ENCODE data around the gene ZNF273. TPM values are rescaled to one million over a fixed set of nuclear protein-coding genes. Genes with fewer than 3 reads are reported as not detected.

Gene ZNF273
- polyA plus RNA-seq, 1 of the 3 experiments (the other 2 are of a cell fraction), result 2.3 TPM

DNA sequence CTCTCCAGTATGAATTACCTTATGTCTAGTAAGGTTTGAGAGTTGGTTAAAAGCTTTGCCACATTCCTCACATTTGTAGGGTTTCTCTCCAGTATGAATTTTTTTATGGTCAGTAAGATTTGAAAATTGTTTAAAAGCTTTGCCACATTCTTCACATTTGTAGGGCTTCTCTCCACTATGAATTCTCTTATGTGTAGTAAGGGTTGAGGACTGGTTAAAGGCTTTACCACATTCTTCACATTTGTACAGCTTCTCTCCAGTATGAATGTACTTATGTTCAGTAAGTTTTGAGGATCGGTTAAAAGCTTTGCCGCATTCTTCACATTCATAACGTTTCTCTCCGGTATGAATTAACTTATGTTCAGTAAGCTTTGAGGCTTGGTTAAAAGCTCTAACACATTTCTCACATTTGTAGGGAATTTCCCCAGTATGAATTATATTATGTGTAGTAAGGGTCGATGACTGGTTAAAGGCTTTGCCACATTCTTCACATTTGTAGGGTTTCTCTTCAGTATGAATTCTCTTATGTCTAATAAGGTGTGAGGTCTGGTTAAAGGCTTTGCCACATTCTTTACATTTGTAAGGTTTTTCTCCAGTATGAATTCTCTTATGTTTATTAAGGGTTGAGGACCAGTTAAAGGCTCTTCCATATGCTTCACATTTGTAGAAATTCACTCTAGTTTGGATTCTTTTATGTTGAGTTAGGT is 75.6 kb downstream of the ZNF273 start:
- Histone ChIP-seq H3K4me2 (no peak overlapping the region), H3K9me2 (no peaks in the 10 kb centered on the region), H3K79me2 (ENCODE audit: insufficient read depth) (no peaks in the 10 kb centered on the region), H3K27me3 (ENCODE audit: insufficient read depth) (no peaks in the 10 kb centered on the region), H4K20me1 (ENCODE audit: insufficient read depth) (no peaks in the 10 kb centered on the region), H2AFZ (ENCODE audit: low read depth) (no peak overlapping the region), H3K9me3 (peaks cover 82% of the 10 kb centered on the region), H3K27ac (ENCODE audit: low read depth in 2 of 2, low read length in 1 of 2) (no peak overlapping the region), H3F3A (replicated peaks; ENCODE audit: insufficient read depth) (peaks cover 9% of the 10 kb centered on the region), H3K36me3 (replicated peaks in 1 of 2; ENCODE audit: control insufficient read depth in 1 of 2, insufficient read depth in 2 of 2, low read length in 1 of 2) (peaks cover 55 to 68% of the 10 kb centered on the region in 2 experiments), H3K4me3 (ENCODE audit: low read depth in 2 of 2, low read length in 1 of 2) (no peak overlapping the region; a peak in 1 of 4 replicates), H3K4me1 (ENCODE audit: control insufficient read depth in 1 of 2, insufficient read depth in 2 of 2, low read depth in 1 of 2, low read length in 1 of 2) (no peaks in the 10 kb centered on the region), H3K9ac (no peak overlapping the region)
- 88% methylated on average over 5 of the region's 5 CpGs for WGBS (ENCODE audit: low lambda C conversion rate)
- TF ChIP-seq TEAD4 (IDR thresholded peaks at IDR 0.05; ENCODE audit: borderline replicate concordance, insufficient read depth) (no peak), RCOR1 (IDR thresholded peaks at IDR 0.05; ENCODE audit: low read length) (no peak), EP300 (IDR thresholded peaks at IDR 0.05; ENCODE audit: borderline replicate concordance in 1 of 2, low read depth in 1 of 2, low read length in 1 of 2) (no peak), YY1 (IDR thresholded peaks at IDR 0.05; ENCODE audit: low read depth) (no peak), MEF2A (IDR thresholded peaks at IDR 0.05; ENCODE audit: borderline replicate concordance, low read depth) (no peak), FOSL2 (IDR thresholded peaks at IDR 0.05; ENCODE audit: borderline replicate concordance, low read depth) (no peak), TCF12 (IDR thresholded peaks at IDR 0.05) (no peak)
- TF ChIP-seq, protein P1, sequence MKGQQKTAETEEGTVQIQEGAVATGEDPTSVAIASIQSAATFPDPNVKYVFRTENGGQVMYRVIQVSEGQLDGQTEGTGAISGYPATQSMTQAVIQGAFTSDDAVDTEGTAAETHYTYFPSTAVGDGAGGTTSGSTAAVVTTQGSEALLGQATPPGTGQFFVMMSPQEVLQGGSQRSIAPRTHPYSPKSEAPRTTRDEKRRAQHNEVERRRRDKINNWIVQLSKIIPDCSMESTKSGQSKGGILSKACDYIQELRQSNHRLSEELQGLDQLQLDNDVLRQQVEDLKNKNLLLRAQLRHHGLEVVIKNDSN (IDR thresholded peaks at IDR 0.05; ENCODE audit: borderline replicate concordance, low read depth), result no peak
- TF ChIP-seq, protein P2, sequence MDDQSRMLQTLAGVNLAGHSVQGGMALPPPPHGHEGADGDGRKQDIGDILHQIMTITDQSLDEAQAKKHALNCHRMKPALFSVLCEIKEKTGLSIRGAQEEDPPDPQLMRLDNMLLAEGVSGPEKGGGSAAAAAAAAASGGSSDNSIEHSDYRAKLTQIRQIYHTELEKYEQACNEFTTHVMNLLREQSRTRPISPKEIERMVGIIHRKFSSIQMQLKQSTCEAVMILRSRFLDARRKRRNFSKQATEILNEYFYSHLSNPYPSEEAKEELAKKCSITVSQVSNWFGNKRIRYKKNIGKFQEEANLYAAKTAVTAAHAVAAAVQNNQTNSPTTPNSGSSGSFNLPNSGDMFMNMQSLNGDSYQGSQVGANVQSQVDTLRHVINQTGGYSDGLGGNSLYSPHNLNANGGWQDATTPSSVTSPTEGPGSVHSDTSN (IDR thresholded peaks at IDR 0.05), result no peak
- TF ChIP-seq, protein P3, sequence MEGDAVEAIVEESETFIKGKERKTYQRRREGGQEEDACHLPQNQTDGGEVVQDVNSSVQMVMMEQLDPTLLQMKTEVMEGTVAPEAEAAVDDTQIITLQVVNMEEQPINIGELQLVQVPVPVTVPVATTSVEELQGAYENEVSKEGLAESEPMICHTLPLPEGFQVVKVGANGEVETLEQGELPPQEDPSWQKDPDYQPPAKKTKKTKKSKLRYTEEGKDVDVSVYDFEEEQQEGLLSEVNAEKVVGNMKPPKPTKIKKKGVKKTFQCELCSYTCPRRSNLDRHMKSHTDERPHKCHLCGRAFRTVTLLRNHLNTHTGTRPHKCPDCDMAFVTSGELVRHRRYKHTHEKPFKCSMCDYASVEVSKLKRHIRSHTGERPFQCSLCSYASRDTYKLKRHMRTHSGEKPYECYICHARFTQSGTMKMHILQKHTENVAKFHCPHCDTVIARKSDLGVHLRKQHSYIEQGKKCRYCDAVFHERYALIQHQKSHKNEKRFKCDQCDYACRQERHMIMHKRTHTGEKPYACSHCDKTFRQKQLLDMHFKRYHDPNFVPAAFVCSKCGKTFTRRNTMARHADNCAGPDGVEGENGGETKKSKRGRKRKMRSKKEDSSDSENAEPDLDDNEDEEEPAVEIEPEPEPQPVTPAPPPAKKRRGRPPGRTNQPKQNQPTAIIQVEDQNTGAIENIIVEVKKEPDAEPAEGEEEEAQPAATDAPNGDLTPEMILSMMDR (IDR thresholded peaks at IDR 0.05), result no peak
- TF ChIP-seq, protein P4, sequence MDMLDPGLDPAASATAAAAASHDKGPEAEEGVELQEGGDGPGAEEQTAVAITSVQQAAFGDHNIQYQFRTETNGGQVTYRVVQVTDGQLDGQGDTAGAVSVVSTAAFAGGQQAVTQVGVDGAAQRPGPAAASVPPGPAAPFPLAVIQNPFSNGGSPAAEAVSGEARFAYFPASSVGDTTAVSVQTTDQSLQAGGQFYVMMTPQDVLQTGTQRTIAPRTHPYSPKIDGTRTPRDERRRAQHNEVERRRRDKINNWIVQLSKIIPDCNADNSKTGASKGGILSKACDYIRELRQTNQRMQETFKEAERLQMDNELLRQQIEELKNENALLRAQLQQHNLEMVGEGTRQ (IDR thresholded peaks at IDR 0.05; ENCODE audit: borderline replicate concordance, low read depth, low read length), result no peak
- DNase-seq, result no peak
- CTCF ChIA-PET, result interaction anchor here (1.1 to 1.8 kb wide), 2 partner anchors 27 to 238 kb away, joined by 3 to 7 read pairs; no protein-coding TSS in a partner anchor
- POLR2A ChIA-PET, result no interaction called here

Other genes starting within 250 kb of the ZNF273 start
- 1.9 and 2.0 TPM in 2 replicates for gene ZNF107, start 237.1 kb upstream of the ZNF273 start, polyA plus RNA-seq (2012; rRNA removed)
- 4.9 and 6.6 TPM in 2 replicates for gene ZNF138, start 108.8 kb upstream of the ZNF273 start, polyA plus RNA-seq (2012; rRNA removed)
- 3.8 and 6.5 TPM in 2 replicates for gene ZNF117, start 87.8 kb downstream of the ZNF273 start, polyA plus RNA-seq (2012; rRNA removed)
- 8.4 and 17.5 TPM in 2 replicates for gene ERV3-1, start 103.4 kb downstream of the ZNF273 start, polyA plus RNA-seq (2012; rRNA removed)

Measured in SK-N-SH (cell line).